ENCODE measurements around the gene AKAP12.
"Not testable (repeated sequence)": the region's sequence is repeated elsewhere in the genome, so short reads cannot be mapped to it uniquely, and the experiment has no call there.

AKAP12 gene

GRCh38 chr6:151341476-151342195 lies 101.9 kb downstream of the AKAP12 start:
- no peak for DNase-seq (ENCODE audit: low read depth)

GRCh38 chr6:151342750-151343149 lies 103.0 kb downstream of the AKAP12 start:
- DNase-seq (ENCODE audit: low read depth) = not testable (repeated sequence)

- DNase-seq (ENCODE audit: low read depth) = no peak
Observed at GRCh38 chr6:151349651-151350270, 110.0 kb downstream of the AKAP12 start.

GRCh38 chr6:151350442-151351145 lies 110.8 kb downstream of the AKAP12 start:
- no peak for DNase-seq (ENCODE audit: low read depth)

GRCh38 chr6:151351146-151351700 lies 111.5 kb downstream of the AKAP12 start:
- no peak for DNase-seq (ENCODE audit: low read depth)

GRCh38 chr6:151351731-151352130 lies 112.0 kb downstream of the AKAP12 start:
- no peak for DNase-seq (ENCODE audit: low read depth)

- no peak for DNase-seq (ENCODE audit: low read depth)
Observed at GRCh38 chr6:151352410-151353396, 112.9 kb downstream of the AKAP12 start.

- no peak for DNase-seq (ENCODE audit: low read depth)
Observed at GRCh38 chr6:151353795-151354194, 114.0 kb downstream of the AKAP12 start.

GRCh38 chr6:151356983-151357382 lies 117.2 kb downstream of the AKAP12 start:
- not testable (repeated sequence) for DNase-seq (ENCODE audit: low read depth)

GRCh38 chr6:151357758-151358436 lies 118.1 kb downstream of the AKAP12 start:
- DNase-seq (ENCODE audit: low read depth) = no peak

- no peak for DNase-seq (ENCODE audit: low read depth)
Observed at GRCh38 chr6:151358475-151358874, 118.7 kb downstream of the AKAP12 start.

GRCh38 chr6:151359486-151359885 lies 119.7 kb downstream of the AKAP12 start:
- DNase-seq (ENCODE audit: low read depth) = no peak

GRCh38 chr6:151365233-151365632 lies 125.5 kb downstream of the AKAP12 start:
- no peak for DNase-seq (ENCODE audit: low read depth)

- DNase-seq (ENCODE audit: low read depth) = no peak
Observed at GRCh38 chr6:151370509-151371078, 130.8 kb downstream of the AKAP12 start.

- no peak for DNase-seq (ENCODE audit: low read depth)
Observed at GRCh38 chr6:151372164-151372563, 132.4 kb downstream of the AKAP12 start.

GRCh38 chr6:151374036-151374683 lies 134.4 kb downstream of the AKAP12 start:
- no peak for DNase-seq (ENCODE audit: low read depth)

GRCh38 chr6:151375833-151376232 lies 136.1 kb downstream of the AKAP12 start:
- no peak for DNase-seq (ENCODE audit: low read depth)

GRCh38 chr6:151376440-151376839 lies 136.7 kb downstream of the AKAP12 start:
- DNase-seq (ENCODE audit: low read depth) = no peak

GRCh38 chr6:151377095-151377494 lies 137.3 kb downstream of the AKAP12 start:
- no peak for DNase-seq (ENCODE audit: low read depth)

Data from stimulated activated CD8-positive, alpha-beta memory T cell treated with anti-CD3 and anti-CD28 coated beads, Interleukin-15, amount 100 ng/mL, for 1 hour (primary cell).